ENCODE results near the gene GTSF1L.

GTSF1L gene

DNA sequence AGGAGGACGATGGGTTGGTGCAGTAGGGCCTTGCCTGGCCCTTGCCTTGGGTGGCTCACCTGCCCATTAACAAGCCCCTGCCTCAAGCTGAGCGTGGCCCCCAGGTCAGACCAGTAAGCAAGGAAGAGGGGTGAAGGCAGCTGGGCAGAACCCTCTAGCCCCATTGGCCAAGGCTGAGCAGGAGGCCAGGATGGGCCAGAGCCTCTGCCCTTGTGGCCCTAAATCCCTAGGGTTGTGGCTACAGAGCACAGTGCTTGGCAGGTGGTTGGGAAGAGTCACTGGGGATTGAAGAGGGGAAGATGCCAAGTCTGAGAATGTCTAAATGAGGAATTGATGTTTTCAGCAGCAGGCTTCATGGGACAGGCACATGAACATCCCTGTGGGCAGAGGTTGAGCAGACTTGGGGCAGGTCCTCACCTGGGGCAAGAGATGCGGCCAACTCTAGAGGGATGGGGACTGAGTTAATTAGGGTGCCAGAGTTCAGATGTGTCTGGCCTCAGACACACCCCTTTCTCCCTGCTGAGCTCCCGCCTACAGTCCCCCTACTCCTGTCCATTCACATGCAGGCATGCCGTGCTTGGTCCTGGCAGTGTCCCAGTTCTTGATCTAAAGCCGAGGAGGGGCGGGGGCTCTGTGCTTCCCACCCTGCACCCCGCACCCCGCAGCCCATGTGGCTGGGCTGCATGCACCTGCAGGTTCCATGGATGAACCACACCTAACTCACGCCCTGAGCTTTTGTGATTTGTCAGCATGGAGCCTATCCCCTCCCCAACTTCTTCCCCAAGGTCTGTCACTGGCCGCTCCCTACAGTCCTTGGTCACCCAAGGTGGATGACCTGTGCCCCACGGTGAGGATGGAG, 9.8 kb downstream of the GTSF1L start:
- Histone ChIP-seq H3F3A (ENCODE audit: insufficient read depth) (peaks cover under 1% of the 10 kb centered on the region; the same call in 1 of the 2 replicates), H3K4me2 (ENCODE audit: low read depth, low read length, poor library complexity, severe bottlenecking) (no peak overlapping the region), H2AFZ (ENCODE audit: low read depth, low read length, severe bottlenecking) (no peak overlapping the region), H3K9ac (ENCODE audit: low read length) (no peak overlapping the region), H3K36me3 (ENCODE audit: low read length) (no peaks in the 10 kb centered on the region; the same call in 1 of the 2 replicates), H3K9me3 (ENCODE audit: insufficient read depth, low read length) (no peaks in the 10 kb centered on the region), H4K20me1 (ENCODE audit: low read depth, low read length) (no peaks in the 10 kb centered on the region), H3K79me2 (ENCODE audit: insufficient read depth, low read length) (no peaks in the 10 kb centered on the region), H3K9me2 (replicated peaks; ENCODE audit: insufficient read depth, low read length) (no peaks in the 10 kb centered on the region), H3K27me3 (ENCODE audit: low read length) (no peaks in the 10 kb centered on the region), H3K4me3 (ENCODE audit: insufficient read depth, low read length, poor library complexity, severe bottlenecking) (no peak overlapping the region), H3K27ac (ENCODE audit: low read depth, low read length) (no peak overlapping the region)
- TF ChIP-seq, protein P1, sequence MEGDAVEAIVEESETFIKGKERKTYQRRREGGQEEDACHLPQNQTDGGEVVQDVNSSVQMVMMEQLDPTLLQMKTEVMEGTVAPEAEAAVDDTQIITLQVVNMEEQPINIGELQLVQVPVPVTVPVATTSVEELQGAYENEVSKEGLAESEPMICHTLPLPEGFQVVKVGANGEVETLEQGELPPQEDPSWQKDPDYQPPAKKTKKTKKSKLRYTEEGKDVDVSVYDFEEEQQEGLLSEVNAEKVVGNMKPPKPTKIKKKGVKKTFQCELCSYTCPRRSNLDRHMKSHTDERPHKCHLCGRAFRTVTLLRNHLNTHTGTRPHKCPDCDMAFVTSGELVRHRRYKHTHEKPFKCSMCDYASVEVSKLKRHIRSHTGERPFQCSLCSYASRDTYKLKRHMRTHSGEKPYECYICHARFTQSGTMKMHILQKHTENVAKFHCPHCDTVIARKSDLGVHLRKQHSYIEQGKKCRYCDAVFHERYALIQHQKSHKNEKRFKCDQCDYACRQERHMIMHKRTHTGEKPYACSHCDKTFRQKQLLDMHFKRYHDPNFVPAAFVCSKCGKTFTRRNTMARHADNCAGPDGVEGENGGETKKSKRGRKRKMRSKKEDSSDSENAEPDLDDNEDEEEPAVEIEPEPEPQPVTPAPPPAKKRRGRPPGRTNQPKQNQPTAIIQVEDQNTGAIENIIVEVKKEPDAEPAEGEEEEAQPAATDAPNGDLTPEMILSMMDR (IDR thresholded peaks at IDR 0.05; ENCODE audit: insufficient read depth, low read length, poor library complexity, severe bottlenecking), result no peak
- TF ChIP-seq EZH2phosphoT487 (conservative IDR thresholded peaks at IDR 0.05; ENCODE audit: low read length), result no peak

DNA sequence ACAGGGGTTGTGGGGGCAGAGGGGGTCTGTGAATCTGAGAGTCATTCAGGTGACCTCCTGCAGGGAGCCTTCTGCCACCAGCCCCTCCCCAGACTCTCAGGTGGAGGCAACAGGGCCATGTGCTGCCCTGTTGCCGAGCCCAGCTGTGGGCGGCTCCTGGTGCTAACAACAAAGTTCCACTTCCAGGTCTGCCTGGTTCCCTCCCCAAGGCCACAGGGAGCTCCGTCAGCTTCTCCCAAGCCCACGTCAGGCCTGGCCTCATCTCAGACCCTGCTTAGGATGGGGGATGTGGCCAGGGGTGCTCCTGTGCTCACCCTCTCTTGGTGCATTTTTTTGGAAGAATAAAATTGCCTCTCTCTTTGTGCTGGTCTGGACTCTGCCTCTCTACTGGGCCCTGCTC, 10.7 kb downstream of the GTSF1L start:
- H3K9me3 ChIP-seq (ENCODE audit: insufficient read depth, low read length), result no peaks in the 10 kb centered on the region
- no peak overlapping the region for H3K27ac ChIP-seq (ENCODE audit: low read depth, low read length)
- H3K4me3 ChIP-seq (ENCODE audit: insufficient read depth, low read length, poor library complexity, severe bottlenecking), result no peak overlapping the region
- H3K9ac ChIP-seq (ENCODE audit: low read length), result no peak overlapping the region
- H3K27me3 ChIP-seq (ENCODE audit: low read length), result no peaks in the 10 kb centered on the region
- no peaks in the 10 kb centered on the region for H3K9me2 ChIP-seq (replicated peaks; ENCODE audit: insufficient read depth, low read length)
- no peaks in the 10 kb centered on the region; the same call in 1 of the 2 replicates for H3K36me3 ChIP-seq (ENCODE audit: low read length)
- TF ChIP-seq, protein P1 (IDR thresholded peaks at IDR 0.05; ENCODE audit: insufficient read depth, low read length, poor library complexity, severe bottlenecking), result no peak
- no peak for TF ChIP-seq EZH2phosphoT487 (conservative IDR thresholded peaks at IDR 0.05; ENCODE audit: low read length)
- peaks cover under 1% of the 10 kb centered on the region for H3F3A ChIP-seq (ENCODE audit: insufficient read depth)
- H3K79me2 ChIP-seq (ENCODE audit: insufficient read depth, low read length), result 0 out of 2 replicates have a peak, but pooled peaks cover 5% of the 10 kb centered on the region
- no peaks in the 10 kb centered on the region for H4K20me1 ChIP-seq (ENCODE audit: low read depth, low read length)
- H2AFZ ChIP-seq (ENCODE audit: low read depth, low read length, severe bottlenecking), result no peak overlapping the region
- no peak overlapping the region for H3K4me2 ChIP-seq (ENCODE audit: low read depth, low read length, poor library complexity, severe bottlenecking)

DNA sequence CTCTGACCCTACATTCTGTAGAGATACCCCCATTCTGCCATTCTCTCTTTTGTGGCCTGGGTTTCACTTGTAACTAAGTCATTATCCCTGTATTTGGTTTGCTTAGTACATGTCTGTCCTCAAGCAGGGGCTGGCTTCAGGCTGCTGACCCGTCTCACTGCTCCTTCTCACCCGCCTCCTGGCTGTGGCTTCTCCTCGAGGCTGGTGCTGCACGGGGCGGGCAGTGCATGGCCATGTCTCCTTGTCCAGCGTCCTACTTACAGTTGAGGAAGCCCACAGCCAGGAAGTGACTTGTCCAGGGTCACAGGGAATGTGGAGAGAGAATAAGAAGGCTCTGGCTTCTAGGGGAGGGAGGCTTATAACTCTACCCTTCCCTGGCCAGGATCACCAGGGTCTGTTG, 11.3 kb downstream of the GTSF1L start:
- Histone ChIP-seq H3K4me3 (ENCODE audit: insufficient read depth, low read length, poor library complexity, severe bottlenecking) (no peak overlapping the region), H3K9me3 (ENCODE audit: insufficient read depth, low read length) (no peaks in the 10 kb centered on the region), H3F3A (ENCODE audit: insufficient read depth) (peaks cover 7% of the 10 kb centered on the region), H3K79me2 (ENCODE audit: insufficient read depth, low read length) (0 out of 2 replicates have a peak, but pooled peaks cover 5% of the 10 kb centered on the region), H4K20me1 (ENCODE audit: low read depth, low read length) (no peaks in the 10 kb centered on the region), H3K36me3 (ENCODE audit: low read length) (no peaks in the 10 kb centered on the region; the same call in 1 of the 2 replicates), H3K27me3 (ENCODE audit: low read length) (no peaks in the 10 kb centered on the region), H3K9me2 (replicated peaks; ENCODE audit: insufficient read depth, low read length) (no peaks in the 10 kb centered on the region), H3K9ac (ENCODE audit: low read length) (no peak overlapping the region), H3K27ac (ENCODE audit: low read depth, low read length) (no peak overlapping the region), H3K4me2 (ENCODE audit: low read depth, low read length, poor library complexity, severe bottlenecking) (no peak overlapping the region), H2AFZ (ENCODE audit: low read depth, low read length, severe bottlenecking) (no peak overlapping the region)
- no peak for TF ChIP-seq EZH2phosphoT487 (conservative IDR thresholded peaks at IDR 0.05; ENCODE audit: low read length)
- TF ChIP-seq, protein P1 (IDR thresholded peaks at IDR 0.05; ENCODE audit: insufficient read depth, low read length, poor library complexity, severe bottlenecking), result no peak
